ENCODE measurements around the gene HES3.

DNA sequence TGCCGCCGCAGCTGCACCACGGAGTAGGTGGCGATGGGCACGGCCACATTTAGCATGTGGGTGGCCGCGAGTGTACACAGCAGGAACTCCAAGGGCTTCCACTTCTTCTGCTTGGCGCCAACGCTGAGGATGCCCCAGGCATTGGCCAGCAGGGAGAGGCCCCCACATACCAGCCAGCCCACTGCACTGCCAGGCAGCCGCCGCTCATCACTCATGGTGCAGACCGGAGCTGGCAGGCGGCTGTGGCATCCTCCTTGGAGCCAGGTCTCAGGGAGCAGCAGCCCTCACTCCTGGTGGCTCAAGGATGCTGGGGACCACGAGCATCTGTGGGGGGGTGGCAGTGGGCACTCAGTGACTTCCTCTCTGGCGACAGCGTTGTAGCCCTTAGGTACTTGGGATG, 10.7 kb downstream of the HES3 start:
- TF ChIP-seq CTCF (IDR thresholded peaks at IDR 0.05) (no peak), POLR2A (IDR thresholded peaks at IDR 0.05) (no peak)
